Astrocyte (in vitro differentiated cells and primary cell): ENCODE measurements around the gene PRTG.

Experiments used
- EZH2 ChIP-seq: IDR thresholded peaks from 2 replicates; pipeline ENCODE4 v1.6.1; 2012; ENCODE audit warnings: mild to moderate bottlenecking, low read length, inconsistent platforms; ENCODE audit not compliant: insufficient read depth
- TF ChIP-seq, protein P1 (sequence below): IDR thresholded peaks from 2 replicates; pipeline ENCODE4 v1.5.1; 2011; ENCODE audit warnings: low read depth, mild to moderate bottlenecking, inconsistent platforms, low read length, moderate library complexity; ENCODE audit not compliant: insufficient read depth

DNA sequence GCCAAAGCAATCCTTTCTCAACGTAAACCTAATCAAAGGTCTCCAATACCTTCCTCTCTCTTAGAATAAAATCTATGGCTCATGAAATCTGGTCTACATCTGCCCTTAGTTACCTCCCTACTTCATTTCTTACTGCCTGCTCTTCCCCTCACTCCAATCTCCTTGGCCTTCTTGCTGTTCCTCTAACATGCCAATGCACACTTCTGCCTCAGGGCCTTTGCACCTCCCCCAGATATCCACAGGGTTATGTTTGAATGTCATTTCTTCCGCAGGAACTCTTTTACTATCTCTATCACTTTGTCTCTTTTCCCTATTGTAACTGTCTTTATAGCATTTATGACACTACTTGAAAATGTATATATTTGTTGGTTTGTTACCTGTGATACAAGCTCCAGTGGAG lies 110.5 kb downstream of the PRTG start:
- TF ChIP-seq, protein P1, sequence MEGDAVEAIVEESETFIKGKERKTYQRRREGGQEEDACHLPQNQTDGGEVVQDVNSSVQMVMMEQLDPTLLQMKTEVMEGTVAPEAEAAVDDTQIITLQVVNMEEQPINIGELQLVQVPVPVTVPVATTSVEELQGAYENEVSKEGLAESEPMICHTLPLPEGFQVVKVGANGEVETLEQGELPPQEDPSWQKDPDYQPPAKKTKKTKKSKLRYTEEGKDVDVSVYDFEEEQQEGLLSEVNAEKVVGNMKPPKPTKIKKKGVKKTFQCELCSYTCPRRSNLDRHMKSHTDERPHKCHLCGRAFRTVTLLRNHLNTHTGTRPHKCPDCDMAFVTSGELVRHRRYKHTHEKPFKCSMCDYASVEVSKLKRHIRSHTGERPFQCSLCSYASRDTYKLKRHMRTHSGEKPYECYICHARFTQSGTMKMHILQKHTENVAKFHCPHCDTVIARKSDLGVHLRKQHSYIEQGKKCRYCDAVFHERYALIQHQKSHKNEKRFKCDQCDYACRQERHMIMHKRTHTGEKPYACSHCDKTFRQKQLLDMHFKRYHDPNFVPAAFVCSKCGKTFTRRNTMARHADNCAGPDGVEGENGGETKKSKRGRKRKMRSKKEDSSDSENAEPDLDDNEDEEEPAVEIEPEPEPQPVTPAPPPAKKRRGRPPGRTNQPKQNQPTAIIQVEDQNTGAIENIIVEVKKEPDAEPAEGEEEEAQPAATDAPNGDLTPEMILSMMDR = no peak
- TF ChIP-seq EZH2 = no peak
